Activated CD8-positive, alpha-beta T cell treated with anti-CD3 and anti-CD28 coated beads, Interleukin-2, amount 10 ng/mL, durations not matched to agents 7 days and 5 days (primary cell): ENCODE results near the gene ABCB4. TPM values are rescaled to one million over a fixed set of nuclear protein-coding genes. Genes with fewer than 3 reads are reported as not detected.

Experiments used
- ATAC-seq: fragments of 150-1000 bp; cut with Tn5 transposase; one replicate; pipeline ENCODE4 v1.10.0; 2021; ENCODE audit warnings: moderate library complexity
- CTCF ChIA-PET: fragments of 350-600 bp; sonication (Branson Sonifier 250); formaldehyde crosslinking; loops from one replicate; lab custom pipeline; 2021; ENCODE audit warnings: antibody characterized with exemption; lab: Charles Lee
- POLR2A ChIA-PET: fragments of 350-600 bp; sonication (Branson Sonifier 250); formaldehyde crosslinking; loops from one replicate; lab custom pipeline; 2021; ENCODE audit warnings: antibody characterized with exemption; lab: Charles Lee
- DNase-seq: peaks from one replicate; pipeline ENCODE4 v3.0.0-alpha.2; 2020
- H3K27ac Mint-ChIP-seq: one replicate; pipeline ENCODE4 v1.8.0; 2021; ENCODE audit warnings: mild to moderate bottlenecking, mixed read lengths
- H3K27me3 Mint-ChIP-seq: one replicate; pipeline ENCODE4 v1.8.0; 2021; ENCODE audit warnings: low read depth, mixed read lengths
- H3K36me3 Mint-ChIP-seq: one replicate; pipeline ENCODE4 v1.8.0; 2021; ENCODE audit warnings: low read depth, mixed read lengths
- H3K4me1 Mint-ChIP-seq: one replicate; pipeline ENCODE4 v1.8.0; 2021; ENCODE audit warnings: low read depth, mixed read lengths
- H3K4me3 Mint-ChIP-seq: one replicate; pipeline ENCODE4 v1.8.0; 2021; ENCODE audit warnings: mild to moderate bottlenecking, mixed read lengths
- H3K9me3 Mint-ChIP-seq: one replicate; pipeline ENCODE4 v1.8.0; 2022; ENCODE audit warnings: mixed read lengths; ENCODE audit not compliant: insufficient read depth
- total RNA-seq, 2 experiments: library from RNA; stranded (reverse); gene quantifications; one replicate each; pipeline ENCODE4 v1.2.3, GENCODE V29; 2021

Gene ABCB4
- total RNA-seq, 2 experiments from 2014 or later, result not detected

- ChIA-PET POLR2A (no interaction called here), CTCF (interaction anchor here (0.7 to 2.3 kb wide), 20 partner anchors 9 to 606 kb away, joined by 3 to 19 read pairs (median 3); partner anchors contain the start of gene ABCB1)
- no peak for DNase-seq
- no peak overlapping the region for H3K27ac Mint-ChIP-seq
- H3K9me3 Mint-ChIP-seq, result no peaks in the 10 kb centered on the region
- ATAC-seq, result no peak
- H3K27me3 Mint-ChIP-seq, result no peaks in the 10 kb centered on the region
- H3K36me3 Mint-ChIP-seq, result no peaks in the 10 kb centered on the region
- H3K4me3 Mint-ChIP-seq, result no peak overlapping the region
- peaks cover 6% of the 10 kb centered on the region for H3K4me1 Mint-ChIP-seq
These were observed 30.2 kb upstream of the ABCB4 start for GRCh38 chr7:87505557-87506245.

- Mint-ChIP-seq H3K4me1 (peaks cover 2% of the 10 kb centered on the region), H3K4me3 (no peak overlapping the region), H3K27me3 (no peaks in the 10 kb centered on the region), H3K9me3 (no peaks in the 10 kb centered on the region), H3K27ac (no peak overlapping the region), H3K36me3 (no peaks in the 10 kb centered on the region)
- POLR2A ChIA-PET, result no interaction called here
- DNase-seq (no peak), ATAC-seq (no peak)
- CTCF ChIA-PET, result interaction anchor here (0.9 to 2.3 kb wide), 7 partner anchors 58 to 422 kb away, joined by 3 to 19 read pairs (median 5); partner anchors contain the start of gene ABCB1
These were observed 29.6 kb upstream of the ABCB4 start for GRCh38 chr7:87505122-87505521.

- ATAC-seq (no peak), DNase-seq (no peak)
- Mint-ChIP-seq H3K27ac (no peak overlapping the region), H3K27me3 (peaks cover 4% of the 10 kb centered on the region), H3K9me3 (no peaks in the 10 kb centered on the region), H3K4me1 (no peaks in the 10 kb centered on the region), H3K36me3 (no peaks in the 10 kb centered on the region), H3K4me3 (no peak overlapping the region)
- CTCF ChIA-PET, result no interaction called here
- POLR2A ChIA-PET, result no interaction called here
These were observed 24.0 kb upstream of the ABCB4 start for GRCh38 chr7:87499494-87499893.

GRCh38 chr7:87498893-87499292, 23.4 kb upstream of the ABCB4 start:
- Mint-ChIP-seq H3K27me3 (peaks cover 6% of the 10 kb centered on the region), H3K4me3 (no peak overlapping the region), H3K36me3 (no peaks in the 10 kb centered on the region), H3K9me3 (no peaks in the 10 kb centered on the region), H3K4me1 (no peaks in the 10 kb centered on the region), H3K27ac (no peak overlapping the region)
- ChIA-PET CTCF (no interaction called here), POLR2A (no interaction called here)
- ATAC-seq, result no peak
- no peak for DNase-seq

- Mint-ChIP-seq H3K9me3 (no peaks in the 10 kb centered on the region), H3K4me1 (no peaks in the 10 kb centered on the region), H3K36me3 (no peaks in the 10 kb centered on the region), H3K4me3 (no peak overlapping the region), H3K27me3 (peaks cover 6% of the 10 kb centered on the region), H3K27ac (no peak overlapping the region)
- POLR2A ChIA-PET, result no interaction called here
- CTCF ChIA-PET, result interaction anchor here (1.0 to 1.4 kb wide), 2 partner anchors 8 to 103 kb away, joined by 3 to 4 read pairs; partner anchors contain the start of gene ABCB1
- DNase-seq, result no peak
- ATAC-seq, result no peak
These were observed 22.0 kb upstream of the ABCB4 start for GRCh38 chr7:87497482-87497881.

GRCh38 chr7:87495366-87495765, 19.9 kb upstream of the ABCB4 start:
- peaks cover 11% of the 10 kb centered on the region for H3K27me3 Mint-ChIP-seq

GRCh38 chr7:87494454-87494853, 19.0 kb upstream of the ABCB4 start:
- Mint-ChIP-seq H3K36me3 (no peaks in the 10 kb centered on the region), H3K9me3 (no peaks in the 10 kb centered on the region), H3K4me3 (no peak overlapping the region), H3K27ac (no peak overlapping the region), H3K4me1 (no peaks in the 10 kb centered on the region), H3K27me3 (peaks cover 11% of the 10 kb centered on the region)
- CTCF ChIA-PET, result interaction anchor here (1.5 kb wide), 1 partner anchor 12 kb away, joined by 5 read pairs; no protein-coding TSS in a partner anchor
- DNase-seq, result no peak
- POLR2A ChIA-PET, result no interaction called here
- ATAC-seq, result no peak

More at GRCh38 chr7:87495366-87495765, 19.9 kb upstream of the ABCB4 start:
- ChIA-PET POLR2A (no interaction called here), CTCF (interaction anchor here (1.5 kb wide), 1 partner anchor 11 kb away, joined by 5 read pairs; no protein-coding TSS in a partner anchor)
- H3K9me3 Mint-ChIP-seq, result no peaks in the 10 kb centered on the region
- H3K4me3 Mint-ChIP-seq, result no peak overlapping the region
- H3K27ac Mint-ChIP-seq, result no peak overlapping the region
- no peak for ATAC-seq
- no peaks in the 10 kb centered on the region for H3K4me1 Mint-ChIP-seq
- DNase-seq, result no peak
- no peaks in the 10 kb centered on the region for H3K36me3 Mint-ChIP-seq

- Mint-ChIP-seq H3K9me3 (no peaks in the 10 kb centered on the region), H3K4me1 (no peaks in the 10 kb centered on the region), H3K4me3 (no peak overlapping the region), H3K36me3 (no peaks in the 10 kb centered on the region), H3K27ac (no peak overlapping the region), H3K27me3 (peaks cover 12% of the 10 kb centered on the region)
- ATAC-seq, result no peak
- no peak for DNase-seq
- ChIA-PET POLR2A (no interaction called here), CTCF (no interaction called here)
These were observed 7.7 kb upstream of the ABCB4 start for GRCh38 chr7:87483131-87483530.

GRCh38 chr7:87482115-87482514, 6.6 kb upstream of the ABCB4 start:
- ChIA-PET CTCF (no interaction called here), POLR2A (no interaction called here)
- ATAC-seq, result no peak
- H3K27me3 Mint-ChIP-seq, result peaks cover 11% of the 10 kb centered on the region
- no peaks in the 10 kb centered on the region for H3K9me3 Mint-ChIP-seq
- no peaks in the 10 kb centered on the region for H3K36me3 Mint-ChIP-seq
- no peaks in the 10 kb centered on the region for H3K4me1 Mint-ChIP-seq
- no peak for DNase-seq
- no peak overlapping the region for H3K27ac Mint-ChIP-seq
- H3K4me3 Mint-ChIP-seq, result no peak overlapping the region

- DNase-seq, result no peak
- CTCF ChIA-PET, result no interaction called here
- no peaks in the 10 kb centered on the region for H3K4me1 Mint-ChIP-seq
- peaks cover 17% of the 10 kb centered on the region for H3K27me3 Mint-ChIP-seq
- POLR2A ChIA-PET, result no interaction called here
- no peak overlapping the region for H3K27ac Mint-ChIP-seq
- no peaks in the 10 kb centered on the region for H3K36me3 Mint-ChIP-seq
- ATAC-seq, result no peak
- H3K9me3 Mint-ChIP-seq, result no peaks in the 10 kb centered on the region
- no peak overlapping the region for H3K4me3 Mint-ChIP-seq
These were observed 4.9 kb upstream of the ABCB4 start for GRCh38 chr7:87480386-87480785.

GRCh38 chr7:87479951-87480350, 4.5 kb upstream of the ABCB4 start:
- Mint-ChIP-seq H3K4me1 (peaks cover 2% of the 10 kb centered on the region), H3K27me3 (peaks cover 20% of the 10 kb centered on the region), H3K27ac (no peak overlapping the region), H3K36me3 (no peaks in the 10 kb centered on the region), H3K4me3 (no peak overlapping the region), H3K9me3 (no peaks in the 10 kb centered on the region)
- no peak for DNase-seq
- ChIA-PET POLR2A (no interaction called here), CTCF (no interaction called here)
- ATAC-seq, result no peak

GRCh38 chr7:87476179-87476557, 688 bp upstream of the ABCB4 start:
- Mint-ChIP-seq H3K36me3 (no peaks in the 10 kb centered on the region), H3K27ac (no peak overlapping the region), H3K4me1 (peaks cover 8% of the 10 kb centered on the region), H3K27me3 (peaks cover 40% of the 10 kb centered on the region), H3K9me3 (no peaks in the 10 kb centered on the region), H3K4me3 (no peak overlapping the region)
- DNase-seq (no peak), ATAC-seq (no peak)
- POLR2A ChIA-PET, result no interaction called here
- CTCF ChIA-PET, result no interaction called here
